Measurements from ENCODE around the gene PASK. TPM values are rescaled to one million over a fixed set of nuclear protein-coding genes. Genes with fewer than 3 reads are reported as not detected.

PASK gene
- total RNA-seq, 1 experiment from 2014 or later = 80.9 TPM

DNA sequence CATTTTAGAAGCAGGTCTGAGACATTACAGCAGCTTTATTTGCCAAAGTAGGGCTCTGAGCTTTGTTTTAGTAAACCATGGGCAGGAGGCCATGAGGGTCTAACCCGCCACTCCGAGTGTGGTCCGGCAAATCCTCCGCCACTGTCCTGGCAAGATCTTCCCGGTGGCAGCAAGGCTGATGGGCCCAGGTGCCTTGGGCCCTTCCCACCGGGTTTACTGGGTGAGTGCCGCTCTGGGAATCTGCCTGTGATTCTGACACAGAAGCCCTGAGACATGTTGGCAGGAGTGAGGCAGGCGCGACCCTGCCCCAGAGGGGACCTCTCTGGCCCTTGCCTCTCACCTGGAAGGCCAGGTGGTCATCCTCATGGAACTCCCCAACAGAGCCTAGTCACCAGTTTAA is 77.1 kb downstream of the PASK start (continued):
- TF ChIP-seq PRDM15 (CRISPR knock-in tag; IDR thresholded peaks at IDR 0.05) = no peak

GRCh38 chr2:241071677-241072111 is 77.6 kb downstream of the PASK start:
- ATAC-seq (no peak), DNase-seq (ENCODE audit: low spot score) (no peak)
- Mint-ChIP-seq H3K4me3 (no peak overlapping the region), H3K27me3 (ENCODE audit: low read depth) (no peaks in the 10 kb centered on the region), H3K4me1 (no peaks in the 10 kb centered on the region), H3K9me3 (no peaks in the 10 kb centered on the region), H3K27ac (no peak overlapping the region), H3K36me3 (no peaks in the 10 kb centered on the region)
- ChIA-PET POLR2A (no interaction called here), CTCF (interaction anchor here (1.2 to 1.8 kb wide), 2 partner anchors 88 to 220 kb away, joined by 3 to 5 read pairs; no protein-coding TSS in a partner anchor)
- TF ChIP-seq GTF2I (CRISPR knock-in tag; conservative IDR thresholded peaks at IDR 0.05) (no peak), ZNF317 (CRISPR knock-in tag; IDR thresholded peaks at IDR 0.05; ENCODE audit: borderline replicate concordance, low read depth) (no peak), CREB1 (CRISPR knock-in tag; IDR thresholded peaks at IDR 0.05) (no peak), ZNF512 (CRISPR knock-in tag; IDR thresholded peaks at IDR 0.05; ENCODE audit: borderline replicate concordance) (no peak), GABPB1 (CRISPR knock-in tag; IDR thresholded peaks at IDR 0.05) (no peak)
- TF ChIP-seq, protein P1, sequence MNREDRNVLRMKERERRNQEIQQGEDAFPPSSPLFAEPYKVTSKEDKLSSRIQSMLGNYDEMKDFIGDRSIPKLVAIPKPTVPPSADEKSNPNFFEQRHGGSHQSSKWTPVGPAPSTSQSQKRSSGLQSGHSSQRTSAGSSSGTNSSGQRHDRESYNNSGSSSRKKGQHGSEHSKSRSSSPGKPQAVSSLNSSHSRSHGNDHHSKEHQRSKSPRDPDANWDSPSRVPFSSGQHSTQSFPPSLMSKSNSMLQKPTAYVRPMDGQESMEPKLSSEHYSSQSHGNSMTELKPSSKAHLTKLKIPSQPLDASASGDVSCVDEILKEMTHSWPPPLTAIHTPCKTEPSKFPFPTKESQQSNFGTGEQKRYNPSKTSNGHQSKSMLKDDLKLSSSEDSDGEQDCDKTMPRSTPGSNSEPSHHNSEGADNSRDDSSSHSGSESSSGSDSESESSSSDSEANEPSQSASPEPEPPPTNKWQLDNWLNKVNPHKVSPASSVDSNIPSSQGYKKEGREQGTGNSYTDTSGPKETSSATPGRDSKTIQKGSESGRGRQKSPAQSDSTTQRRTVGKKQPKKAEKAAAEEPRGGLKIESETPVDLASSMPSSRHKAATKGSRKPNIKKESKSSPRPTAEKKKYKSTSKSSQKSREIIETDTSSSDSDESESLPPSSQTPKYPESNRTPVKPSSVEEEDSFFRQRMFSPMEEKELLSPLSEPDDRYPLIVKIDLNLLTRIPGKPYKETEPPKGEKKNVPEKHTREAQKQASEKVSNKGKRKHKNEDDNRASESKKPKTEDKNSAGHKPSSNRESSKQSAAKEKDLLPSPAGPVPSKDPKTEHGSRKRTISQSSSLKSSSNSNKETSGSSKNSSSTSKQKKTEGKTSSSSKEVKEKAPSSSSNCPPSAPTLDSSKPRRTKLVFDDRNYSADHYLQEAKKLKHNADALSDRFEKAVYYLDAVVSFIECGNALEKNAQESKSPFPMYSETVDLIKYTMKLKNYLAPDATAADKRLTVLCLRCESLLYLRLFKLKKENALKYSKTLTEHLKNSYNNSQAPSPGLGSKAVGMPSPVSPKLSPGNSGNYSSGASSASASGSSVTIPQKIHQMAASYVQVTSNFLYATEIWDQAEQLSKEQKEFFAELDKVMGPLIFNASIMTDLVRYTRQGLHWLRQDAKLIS (CRISPR knock-in tag; IDR thresholded peaks at IDR 0.05; ENCODE audit: borderline replicate concordance) = no peak

GRCh38 chr2:241070811-241071676 is 78.2 kb downstream of the PASK start:
- Mint-ChIP-seq H3K4me1 (no peaks in the 10 kb centered on the region), H3K9me3 (no peaks in the 10 kb centered on the region), H3K36me3 (no peaks in the 10 kb centered on the region), H3K27ac (no peak overlapping the region; the same call in 1 of the 2 replicates), H3K27me3 (ENCODE audit: low read depth) (no peaks in the 10 kb centered on the region), H3K4me3 (no peak overlapping the region)
- no peak for ATAC-seq
- ChIA-PET CTCF (interaction anchor here (1.8 kb wide), 1 partner anchor 220 kb away, joined by 5 read pairs; no protein-coding TSS in a partner anchor), POLR2A (no interaction called here)
- no peak for DNase-seq (ENCODE audit: low spot score)
- TF ChIP-seq SOX15 (CRISPR knock-in tag; IDR thresholded peaks at IDR 0.05) (no peak), EMX1 (CRISPR knock-in tag; IDR thresholded peaks at IDR 0.05) (no peak), ATF1 (CRISPR knock-in tag; IDR thresholded peaks at IDR 0.05) (no peak), TP53 (CRISPR knock-in tag; IDR thresholded peaks at IDR 0.05) (no peak), SP1 (CRISPR knock-in tag; conservative IDR thresholded peaks at IDR 0.05) (no peak)
- TF ChIP-seq, protein P2, sequence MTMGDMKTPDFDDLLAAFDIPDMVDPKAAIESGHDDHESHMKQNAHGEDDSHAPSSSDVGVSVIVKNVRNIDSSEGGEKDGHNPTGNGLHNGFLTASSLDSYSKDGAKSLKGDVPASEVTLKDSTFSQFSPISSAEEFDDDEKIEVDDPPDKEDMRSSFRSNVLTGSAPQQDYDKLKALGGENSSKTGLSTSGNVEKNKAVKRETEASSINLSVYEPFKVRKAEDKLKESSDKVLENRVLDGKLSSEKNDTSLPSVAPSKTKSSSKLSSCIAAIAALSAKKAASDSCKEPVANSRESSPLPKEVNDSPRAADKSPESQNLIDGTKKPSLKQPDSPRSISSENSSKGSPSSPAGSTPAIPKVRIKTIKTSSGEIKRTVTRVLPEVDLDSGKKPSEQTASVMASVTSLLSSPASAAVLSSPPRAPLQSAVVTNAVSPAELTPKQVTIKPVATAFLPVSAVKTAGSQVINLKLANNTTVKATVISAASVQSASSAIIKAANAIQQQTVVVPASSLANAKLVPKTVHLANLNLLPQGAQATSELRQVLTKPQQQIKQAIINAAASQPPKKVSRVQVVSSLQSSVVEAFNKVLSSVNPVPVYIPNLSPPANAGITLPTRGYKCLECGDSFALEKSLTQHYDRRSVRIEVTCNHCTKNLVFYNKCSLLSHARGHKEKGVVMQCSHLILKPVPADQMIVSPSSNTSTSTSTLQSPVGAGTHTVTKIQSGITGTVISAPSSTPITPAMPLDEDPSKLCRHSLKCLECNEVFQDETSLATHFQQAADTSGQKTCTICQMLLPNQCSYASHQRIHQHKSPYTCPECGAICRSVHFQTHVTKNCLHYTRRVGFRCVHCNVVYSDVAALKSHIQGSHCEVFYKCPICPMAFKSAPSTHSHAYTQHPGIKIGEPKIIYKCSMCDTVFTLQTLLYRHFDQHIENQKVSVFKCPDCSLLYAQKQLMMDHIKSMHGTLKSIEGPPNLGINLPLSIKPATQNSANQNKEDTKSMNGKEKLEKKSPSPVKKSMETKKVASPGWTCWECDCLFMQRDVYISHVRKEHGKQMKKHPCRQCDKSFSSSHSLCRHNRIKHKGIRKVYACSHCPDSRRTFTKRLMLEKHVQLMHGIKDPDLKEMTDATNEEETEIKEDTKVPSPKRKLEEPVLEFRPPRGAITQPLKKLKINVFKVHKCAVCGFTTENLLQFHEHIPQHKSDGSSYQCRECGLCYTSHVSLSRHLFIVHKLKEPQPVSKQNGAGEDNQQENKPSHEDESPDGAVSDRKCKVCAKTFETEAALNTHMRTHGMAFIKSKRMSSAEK (CRISPR knock-in tag; IDR thresholded peaks at IDR 0.05; ENCODE audit: borderline replicate concordance) = no peak
- TF ChIP-seq, protein P3, sequence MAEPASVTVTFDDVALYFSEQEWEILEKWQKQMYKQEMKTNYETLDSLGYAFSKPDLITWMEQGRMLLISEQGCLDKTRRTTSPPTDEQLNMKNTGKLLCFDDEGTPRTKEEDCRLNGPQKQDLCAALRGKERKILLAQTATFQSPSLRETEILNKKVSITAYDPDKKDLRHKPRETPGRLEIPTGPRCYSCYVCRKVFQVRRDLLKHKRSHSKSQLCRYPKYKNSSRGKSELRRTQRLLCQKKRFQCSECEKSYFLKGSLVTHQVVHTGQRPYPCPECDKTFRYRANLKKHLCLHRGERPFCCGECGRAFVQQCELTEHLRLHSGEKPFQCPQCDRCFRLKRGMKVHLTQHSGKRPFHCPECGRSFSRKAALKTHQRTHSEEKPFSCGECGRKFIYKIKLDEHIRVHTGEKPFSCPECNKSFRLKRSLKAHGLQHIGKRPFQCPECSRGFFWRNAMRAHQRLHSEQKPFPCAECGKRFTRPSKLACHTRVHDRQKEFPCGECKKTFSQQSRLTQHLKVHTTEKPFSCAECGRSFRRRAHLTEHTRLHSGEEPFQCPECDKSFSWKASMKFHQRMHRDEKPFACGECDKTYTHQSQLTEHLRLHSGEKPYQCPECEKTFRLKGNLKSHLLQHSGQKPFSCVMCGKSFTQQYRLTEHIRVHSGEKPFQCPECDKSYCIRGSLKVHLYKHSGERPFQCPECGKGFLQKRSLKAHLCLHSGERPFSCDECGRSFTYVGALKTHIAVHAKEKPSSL (CRISPR knock-in tag; conservative IDR thresholded peaks at IDR 0.05) = no peak
